ENCODE results near the gene ROR1. TPM values are rescaled to one million over a fixed set of nuclear protein-coding genes. Genes with fewer than 3 reads are reported as not detected.
"Not testable (repeated sequence)": the region's sequence is repeated elsewhere in the genome, so short reads cannot be mapped to it uniquely, and the experiment has no call there.

Gene ROR1
- total RNA-seq, 1 donor from 2014 or later: 12.3 TPM

- no peak for DNase-seq (ENCODE audit: low spot score)
Measured at GRCh38 chr1:64203420-64203819, 429.6 kb downstream of the ROR1 start, which contains the start of gene UBE2U. Gene UBE2U, plus strand, starts transcription at chr1:64203623. Its CDS starts 428 bp downstream, at chr1:64204051.

- no peak for DNase-seq (ENCODE audit: low spot score)
Measured at GRCh38 chr1:64209221-64209620, 435.4 kb downstream of the ROR1 start.

- no peak for DNase-seq (ENCODE audit: low spot score)
Measured at GRCh38 chr1:64212031-64212430, 438.2 kb downstream of the ROR1 start.

DNA sequence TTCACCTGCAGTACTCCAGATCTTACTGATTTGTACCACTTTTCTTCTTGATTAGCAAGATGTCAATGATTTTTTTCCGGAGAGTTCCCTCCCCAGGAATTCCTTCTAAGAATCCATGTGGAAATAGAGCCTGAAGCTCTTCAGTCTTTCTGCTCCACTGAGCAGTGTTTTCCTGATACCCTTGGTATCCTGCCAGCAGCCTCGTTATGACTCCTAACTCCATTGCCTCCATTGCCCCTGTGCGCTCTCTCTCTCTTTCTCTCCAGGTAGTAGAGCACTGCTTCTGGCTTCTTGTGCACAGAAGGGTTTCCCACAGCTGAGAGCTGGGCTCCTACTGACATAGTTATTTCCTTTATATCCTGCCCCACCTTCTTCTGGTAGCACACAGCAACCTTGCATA, 441.8 kb downstream of the ROR1 start:
- no peak for DNase-seq (ENCODE audit: low spot score)

DNA sequence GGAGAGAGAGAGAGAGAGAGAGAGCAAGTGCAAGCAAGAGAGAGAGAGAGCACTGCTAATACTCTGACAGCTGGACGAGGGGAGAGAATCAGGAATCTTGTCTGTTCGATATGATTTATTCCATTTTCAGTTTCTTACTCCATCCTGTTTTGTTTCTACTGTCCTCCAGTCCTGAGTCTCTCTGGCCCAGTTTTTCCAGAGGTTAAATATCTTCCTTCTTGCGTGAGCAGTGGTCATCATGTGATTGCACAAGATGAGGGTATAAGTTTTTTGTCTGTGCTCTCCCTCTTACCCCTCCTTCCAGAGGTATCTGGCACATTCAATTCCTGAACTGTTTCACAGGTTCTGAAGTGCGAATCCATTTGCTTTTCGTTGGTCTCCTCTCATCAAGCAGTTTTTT, 446.4 kb downstream of the ROR1 start:
- DNase-seq (ENCODE audit: low spot score): no peak

- no peak for DNase-seq (ENCODE audit: low spot score)
Measured at GRCh38 chr1:64223329-64224151, 449.7 kb downstream of the ROR1 start.

DNA sequence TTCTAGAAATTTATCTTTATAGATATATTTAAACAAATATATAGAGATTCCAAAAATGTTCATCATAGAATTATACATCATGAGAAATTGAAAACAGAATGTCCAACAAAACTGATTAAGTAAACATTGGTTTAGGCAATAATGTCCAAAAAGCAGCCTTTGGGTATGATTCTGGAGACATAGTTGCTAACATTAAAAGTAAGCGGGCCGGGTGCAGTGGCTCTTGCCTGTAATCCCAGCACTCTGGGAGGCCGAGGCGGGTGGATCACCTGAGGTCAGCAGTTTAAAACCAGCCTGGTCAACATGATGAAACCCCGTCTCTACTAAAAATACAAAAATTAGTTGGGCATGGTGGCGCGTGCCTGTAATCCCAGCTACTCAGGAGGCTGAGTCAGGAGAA, 450.4 kb downstream of the ROR1 start:
- not testable (repeated sequence) for DNase-seq (ENCODE audit: low spot score)

DNA sequence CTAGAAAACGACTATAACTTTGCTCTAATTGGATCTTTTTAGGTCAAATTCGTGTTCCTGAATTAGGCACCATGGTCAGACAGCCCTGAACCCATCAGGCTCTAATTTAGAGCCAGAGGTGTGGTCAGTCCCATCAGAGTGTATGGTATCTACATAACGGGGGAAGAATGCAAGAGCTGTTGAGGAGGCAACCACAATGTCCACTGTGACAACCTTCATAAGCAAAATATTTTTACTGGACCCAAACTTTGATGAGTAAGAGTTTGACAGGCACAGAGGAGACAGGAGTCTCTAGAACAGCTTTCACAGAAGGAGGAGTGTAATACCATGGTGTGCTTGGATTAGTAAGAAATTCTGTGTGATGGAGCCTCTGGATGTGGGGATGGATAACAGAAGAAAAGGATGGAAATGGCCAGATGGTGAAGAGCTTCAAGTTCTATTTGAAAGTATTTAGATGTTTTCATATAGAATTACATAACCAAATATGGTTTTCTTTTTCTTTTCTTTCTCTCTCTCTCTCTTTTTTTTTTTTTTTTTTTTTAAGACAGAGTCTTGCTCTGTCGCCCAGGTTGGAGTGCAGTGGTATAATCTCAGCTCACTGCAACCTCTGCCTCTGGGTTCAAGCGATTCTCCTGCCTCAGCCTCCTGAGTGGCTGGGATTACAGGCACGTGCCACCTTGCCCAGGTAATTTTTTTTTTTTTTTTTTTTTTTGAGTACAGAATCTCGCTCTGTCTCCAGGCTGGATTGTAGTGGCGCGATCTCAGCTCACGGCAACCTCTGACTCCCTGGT, 454.5 kb downstream of the ROR1 start:
- no peak for DNase-seq (ENCODE audit: low spot score)

GRCh38 chr1:64229307-64229706, 455.5 kb downstream of the ROR1 start:
- DNase-seq (ENCODE audit: low spot score): no peak

Other genes with a start within 250 kb of the ROR1 start
- 180 TPM for gene PGM1, start 180.6 kb upstream of the ROR1 start, total RNA-seq